HepG2 (cell line): ENCODE results near the gene SPOCD1. TPM values are rescaled to one million over a fixed set of nuclear protein-coding genes. Genes with fewer than 3 reads are reported as not detected.
A peak's percentile ranks its signal among the peaks of the same experiment; 100 is the strongest.

ENCODE experiments used
- BORCS8-MEF2B ChIP-seq: sonication (generic); formaldehyde crosslinking; IDR thresholded peaks from 2 replicates; pipeline ENCODE4 v1.8.0; 2022; ENCODE audit warnings: mild to moderate bottlenecking, missing genetic modification reagents
- CENPX ChIP-seq: sonication (generic); formaldehyde crosslinking; IDR thresholded peaks from 2 replicates; pipeline ENCODE4 v1.9.0; 2021; ENCODE audit warnings: mild to moderate bottlenecking, missing genetic modification reagents, moderate library complexity
- CREM ChIP-seq, 2 experiments: sonication (generic) in 1 of 2; formaldehyde crosslinking in 1 of 2; IDR thresholded peaks; 2 replicates each; pipeline versions ENCODE4 v1.4.0 to v1.6.1; 2016 to 2020; ENCODE audit warnings: antibody characterized with exemption in 1 of 2, mild to moderate bottlenecking in 1 of 2, missing genetic modification reagents in 1 of 2
- DNMT1 ChIP-seq: sonication (generic); formaldehyde crosslinking; IDR thresholded peaks from 2 replicates; pipeline ENCODE4 v1.5.1; 2020; ENCODE audit warnings: mild to moderate bottlenecking, missing genetic modification reagents
- DR1 ChIP-seq: sonication (generic); formaldehyde crosslinking; IDR thresholded peaks from 2 replicates; pipeline ENCODE4 v1.8.0; 2021; ENCODE audit warnings: mild to moderate bottlenecking, missing genetic modification reagents, inconsistent platforms
- ERF ChIP-seq: IDR thresholded peaks from 2 replicates; pipeline ENCODE4 v1.6.1; 2018; ENCODE audit warnings: missing biosample characterization, missing genetic modification reagents
- FOXA3 ChIP-seq: IDR thresholded peaks from 2 replicates; pipeline ENCODE4 v1.6.1; 2016; ENCODE audit warnings: missing genetic modification reagents, missing compliant biosample characterization
- GFI1 ChIP-seq: sonication (generic); formaldehyde crosslinking; IDR thresholded peaks from 2 replicates; pipeline ENCODE4 v1.5.0; 2020; ENCODE audit warnings: missing genetic modification reagents, mild to moderate bottlenecking, borderline replicate concordance
- HHEX ChIP-seq: IDR thresholded peaks from 2 replicates; pipeline ENCODE4 v1.6.1; 2016; ENCODE audit warnings: control low read depth
- KLF16 ChIP-seq, 2 experiments: sonication (generic) in 1 of 2; formaldehyde crosslinking in 1 of 2; IDR thresholded peaks; 2 replicates each; pipeline versions ENCODE4 v1.6.1 to v1.8.0; 2016 to 2023; ENCODE audit warnings: missing genetic modification reagents in 2 of 2, missing compliant biosample characterization in 1 of 2
- MTA1 ChIP-seq: sonication (generic); formaldehyde crosslinking; IDR thresholded peaks from 2 replicates; pipeline ENCODE4 v1.4.0; 2020; ENCODE audit warnings: missing genetic modification reagents, mild to moderate bottlenecking, borderline replicate concordance
- NFKB2 ChIP-seq: sonication (generic); formaldehyde crosslinking; IDR thresholded peaks from 2 replicates; pipeline ENCODE4 v1.4.0; 2020; ENCODE audit warnings: missing genetic modification reagents, borderline replicate concordance
- PAF1 ChIP-seq: IDR thresholded peaks from 2 replicates; pipeline ENCODE4 v1.6.1; 2016; ENCODE audit warnings: missing genetic modification reagents, missing compliant biosample characterization
- RAD21 ChIP-seq: fragments of 450-650 bp; formaldehyde crosslinking; IDR thresholded peaks from 2 replicates; pipeline ENCODE4 v1.5.0; 2020; ENCODE audit warnings: mild to moderate bottlenecking
- RFXAP ChIP-seq: sonication (generic); formaldehyde crosslinking; IDR thresholded peaks from 2 replicates; pipeline ENCODE4 v1.4.0; 2020; ENCODE audit warnings: missing genetic modification reagents, borderline replicate concordance
- TBX2 ChIP-seq: sonication (generic); formaldehyde crosslinking; IDR thresholded peaks from 2 replicates; pipeline ENCODE4 v1.5.0; 2020; ENCODE audit warnings: missing genetic modification reagents, mild to moderate bottlenecking, borderline replicate concordance
- TRIM24 ChIP-seq: sonication (generic); formaldehyde crosslinking; IDR thresholded peaks from 2 replicates; pipeline ENCODE4 v1.8.0; 2022; ENCODE audit warnings: mild to moderate bottlenecking, missing genetic modification reagents
- XRCC5 ChIP-seq: fragments of 200-400 bp; formaldehyde crosslinking; optimal IDR thresholded peaks from 2 replicates; pipeline ENCODE3; 2017; ENCODE audit warnings: mild to moderate bottlenecking, low read length
- ZFP41 ChIP-seq: sonication (generic); formaldehyde crosslinking; IDR thresholded peaks from 2 replicates; pipeline ENCODE4 v1.4.0; 2020; ENCODE audit warnings: mild to moderate bottlenecking, missing genetic modification reagents, borderline replicate concordance
- ZNF121 ChIP-seq: sonication (generic); formaldehyde crosslinking; IDR thresholded peaks from 2 replicates; pipeline ENCODE4 v1.5.0; 2020; ENCODE audit warnings: mild to moderate bottlenecking, missing genetic modification reagents
- ZNF235 ChIP-seq: sonication (generic); formaldehyde crosslinking; IDR thresholded peaks from 2 replicates; pipeline ENCODE4 v1.8.1; 2023; ENCODE audit warnings: mild to moderate bottlenecking, missing genetic modification reagents, borderline replicate concordance
- ZNF331 ChIP-seq: sonication (generic); formaldehyde crosslinking; IDR thresholded peaks from 2 replicates; pipeline ENCODE4 v1.4.0; 2020; ENCODE audit warnings: missing genetic modification reagents
- ZNF34 ChIP-seq: sonication (generic); formaldehyde crosslinking; IDR thresholded peaks from 2 replicates; pipeline ENCODE4 v1.4.0; 2020; ENCODE audit warnings: mild to moderate bottlenecking, missing genetic modification reagents, borderline replicate concordance
- ZNF569 ChIP-seq: sonication (generic); formaldehyde crosslinking; IDR thresholded peaks from 2 replicates; pipeline ENCODE4 v1.5.0; 2020; ENCODE audit warnings: mild to moderate bottlenecking, missing genetic modification reagents, moderate library complexity, borderline replicate concordance
- ZNF646 ChIP-seq: sonication (generic); formaldehyde crosslinking; IDR thresholded peaks from 2 replicates; pipeline ENCODE4 v1.9.0; 2021; ENCODE audit warnings: mild to moderate bottlenecking, missing genetic modification reagents
- ZNF7 ChIP-seq: IDR thresholded peaks from 2 replicates; pipeline ENCODE4 v1.6.1; 2016; ENCODE audit warnings: missing biosample characterization, missing genetic modification reagents
- polyA plus RNA-seq, 8 experiments: library from polyadenylated mRNA; depleted of rRNA in 3 of 8; stranded (reverse) in 7 of 8; unstranded in 1 of 8; fragments of >200 nt; fragmentation: Illumina TruSeq in 4 of 8; extraction: Trizol in 4 of 8; gene quantifications; 2 replicates each; pipeline versions ENCODE4 v1.2.1 to v1.2.3, GENCODE V29; 2011 to 2016; ENCODE audit warnings: low read depth in 4 of 8, missing spikeins in 1 of 8, mixed read lengths in 1 of 8; ENCODE audit not compliant: insufficient read depth in 1 of 8
- total RNA-seq, 5 experiments: library from RNA; depleted of rRNA; stranded (reverse); fragments of >200 nt; fragmentation: Illumina TruSeq; extraction: Trizol; gene quantifications; 2 replicates each; pipeline ENCODE4 v1.2.3, GENCODE V29; 2016; ENCODE audit warnings: low read depth in 1 of 5

SPOCD1 gene
- total and polyA plus RNA-seq, 2 of the 13 experiments (the other 11 are each of a cell fraction or from before 2014, with no cell fraction given), result 0.24 to 0.29 TPM

GRCh38 chr1:31789259-31790065 lies 26.4 kb downstream of the SPOCD1 start (continued):
- TF ChIP-seq RFXAP (CRISPR knock-in tag), result no peak
- TF ChIP-seq TBX2 (CRISPR knock-in tag), result peak; percentile 26; the same call in 1 of the 2 replicates
- no peak for TF ChIP-seq NFKB2
- TF ChIP-seq CENPX (CRISPR knock-in tag), result no peak
- no peak for TF ChIP-seq ZNF121
- no peak for TF ChIP-seq DNMT1
- no peak; the same call in 1 of the 2 replicates for TF ChIP-seq BORCS8-MEF2B (CRISPR knock-in tag)
- no peak for TF ChIP-seq FOXA3
- TF ChIP-seq ZNF235 (CRISPR knock-in tag), result no peak
- TF ChIP-seq ZNF331, result peak; percentile 41; the same call in 1 of the 2 replicates
- no peak for TF ChIP-seq GFI1
- no peak for TF ChIP-seq TRIM24 (CRISPR knock-in tag)
- peak in 1 of 2 experiments; percentile 52; a peak in 1 of 4 replicates for TF ChIP-seq KLF16 (CRISPR knock-in tag; IDR thresholded peaks at IDR 0.05)
- TF ChIP-seq MTA1 (CRISPR knock-in tag), result no peak
- TF ChIP-seq ZFP41 (CRISPR knock-in tag), result no peak
- no peak for TF ChIP-seq ZNF569 (CRISPR knock-in tag)
- no peak for TF ChIP-seq PAF1 (CRISPR knock-in tag)
- TF ChIP-seq ZNF7 (CRISPR knock-in tag), result no peak
- peak; percentile 92 for TF ChIP-seq RAD21 (CRISPR knock-in tag)
- no peak for TF ChIP-seq CREM (IDR thresholded peaks at IDR 0.05)
- TF ChIP-seq CREM (CRISPR knock-in tag; IDR thresholded peaks at IDR 0.05), result no peak
- 0 out of 2 replicates have a peak, but pooled peaks have one; percentile 40 for TF ChIP-seq ERF (CRISPR knock-in tag)
- TF ChIP-seq ZNF34 (CRISPR knock-in tag), result no peak
- TF ChIP-seq ZNF646, result no peak
- TF ChIP-seq DR1 (CRISPR knock-in tag), result no peak
- no peak for TF ChIP-seq HHEX (CRISPR knock-in tag)
- TF ChIP-seq XRCC5, result peak; percentile 87
